HG03442 (cell line): Measurements from ENCODE around the gene NUAK2.
"Not testable (repeated sequence)": the region's sequence is repeated elsewhere in the genome, so short reads cannot be mapped to it uniquely, and the experiment has no call there.

ENCODE experiments used
- ATAC-seq: cut with Tn5 transposase; IDR thresholded peaks from one replicate; pipeline ENCODE4 v1.9.1; 2021; ENCODE audit warnings: mild to moderate bottlenecking, moderate library complexity; ENCODE audit not compliant: unreplicated experiment

Gene NUAK2

DNA sequence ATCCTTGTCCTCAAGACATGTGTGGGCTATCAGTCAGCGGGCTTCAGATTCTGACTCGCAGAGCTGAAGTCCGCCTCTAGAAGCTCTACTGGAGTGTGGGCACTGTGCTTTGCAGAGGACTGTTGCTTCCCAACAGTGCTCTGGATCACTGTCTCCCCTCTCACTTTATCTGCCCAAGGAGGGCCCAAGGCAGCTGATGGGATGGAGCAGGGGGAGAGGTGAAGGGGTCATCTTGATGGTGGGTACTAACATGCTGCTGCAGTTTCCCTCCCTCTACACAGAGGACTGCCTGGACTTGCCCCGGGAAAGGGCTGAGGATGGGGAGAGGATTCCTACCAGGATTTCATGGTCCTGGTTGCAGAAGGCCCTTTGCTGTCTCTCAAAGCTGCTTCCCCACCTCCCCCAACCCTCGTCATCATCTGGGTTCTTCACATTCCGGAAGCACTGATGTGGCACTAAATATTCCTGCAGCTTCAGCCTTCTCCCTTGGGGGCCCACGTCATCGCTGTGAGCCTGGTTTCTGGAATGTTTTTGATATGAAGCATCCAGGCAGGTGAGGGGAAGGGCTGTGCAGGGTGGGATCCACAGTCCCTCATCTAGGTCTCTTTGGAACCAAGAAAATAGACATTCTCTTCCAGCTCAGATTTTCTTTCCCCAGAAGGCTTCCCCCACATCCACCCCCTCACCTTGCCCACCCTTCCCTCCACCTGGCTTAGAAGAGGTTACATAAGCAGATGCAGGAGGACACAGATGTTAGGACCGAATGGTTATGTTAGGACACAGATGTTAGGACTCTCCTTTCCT, 23.2 kb downstream of the NUAK2 start:
- ATAC-seq = no peak

- not testable (repeated sequence) for ATAC-seq
Measured at GRCh38 chr1:205297546-205298177, 23.9 kb downstream of the NUAK2 start.

DNA sequence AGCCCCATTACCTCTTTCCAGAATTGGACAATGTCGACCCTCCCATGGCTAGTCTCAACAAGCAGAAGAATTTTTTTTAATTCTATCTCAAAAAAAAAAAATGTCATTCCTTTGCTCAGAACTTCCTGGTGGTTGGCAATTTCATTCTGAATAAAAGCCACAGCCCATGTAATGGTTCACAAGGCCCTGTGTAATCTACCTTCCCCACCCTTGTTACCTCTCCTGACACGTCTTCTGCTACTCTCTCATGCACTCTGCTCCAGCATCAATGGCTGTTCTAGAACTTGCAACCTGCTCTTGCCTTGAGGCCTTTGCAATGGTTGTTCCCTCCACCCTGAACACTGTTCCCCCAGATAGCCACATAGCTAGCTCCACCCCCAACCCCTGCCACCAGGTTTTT, 25.4 kb downstream of the NUAK2 start:
- ATAC-seq = no peak

DNA sequence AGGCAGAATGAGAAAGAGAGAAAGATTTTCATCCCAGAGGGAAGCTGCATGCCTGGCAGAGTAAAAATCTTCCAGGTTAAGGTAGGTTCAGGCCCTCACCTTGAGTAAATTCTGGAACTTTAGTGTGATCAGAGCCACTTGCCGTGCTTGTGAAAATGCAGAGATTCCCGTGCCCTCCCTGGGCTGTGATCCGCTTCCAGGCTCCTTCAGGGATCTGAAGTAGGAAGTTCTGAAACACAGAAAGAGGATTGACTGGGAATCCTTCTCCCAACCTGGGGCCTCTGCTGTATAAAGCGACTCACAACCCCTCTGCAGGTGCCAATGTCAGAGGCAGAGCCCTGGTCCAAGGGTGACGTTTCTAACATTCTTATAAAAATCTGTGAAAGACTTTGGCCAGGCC, 26.6 kb downstream of the NUAK2 start:
- ATAC-seq = no peak

- ATAC-seq = no peak
Measured at GRCh38 chr1:205294175-205294917, 27.2 kb downstream of the NUAK2 start.

- no peak for ATAC-seq
Measured at GRCh38 chr1:205293350-205294074, 28.0 kb downstream of the NUAK2 start.

- ATAC-seq = no peak
Measured at GRCh38 chr1:205291596-205291995, 29.9 kb downstream of the NUAK2 start.

GRCh38 chr1:205287767-205288559, 33.6 kb downstream of the NUAK2 start:
- peak; percentile 69 for ATAC-seq

- ATAC-seq = no peak
Measured at GRCh38 chr1:205287076-205287475, 34.5 kb downstream of the NUAK2 start.

DNA sequence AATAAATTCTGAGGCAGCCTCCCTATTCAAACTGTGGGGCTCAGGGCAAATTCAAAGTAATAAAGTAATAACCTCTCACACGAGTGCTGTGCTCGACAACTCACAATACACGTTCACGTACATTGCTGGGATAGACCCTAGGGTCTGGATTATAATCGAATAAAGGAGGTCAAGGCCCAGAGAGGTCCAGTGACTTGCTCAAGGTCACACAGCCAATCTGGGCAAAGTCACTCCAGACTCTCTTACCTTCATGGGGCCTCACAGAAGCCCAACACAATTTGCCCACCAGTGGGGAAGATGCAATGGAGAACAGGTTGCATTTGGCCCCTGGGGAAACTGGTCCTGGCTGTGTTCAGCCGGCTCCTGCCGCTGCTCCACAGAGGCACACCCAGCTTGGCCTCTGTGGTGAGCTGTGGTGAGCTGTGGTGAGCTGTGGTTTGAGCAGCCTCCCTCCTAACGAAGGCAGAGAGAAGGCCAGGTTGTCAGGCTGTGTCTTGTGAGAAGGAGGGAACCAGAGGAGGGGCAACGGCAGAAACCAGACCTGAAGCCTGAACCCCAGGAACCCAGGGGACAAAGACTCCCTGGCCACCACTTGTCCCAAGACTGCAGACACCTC, 35.1 kb downstream of the NUAK2 start:
- ATAC-seq = peak; percentile 32

- peak; percentile 25 for ATAC-seq
Measured at GRCh38 chr1:205285381-205286101, 36.0 kb downstream of the NUAK2 start.

DNA sequence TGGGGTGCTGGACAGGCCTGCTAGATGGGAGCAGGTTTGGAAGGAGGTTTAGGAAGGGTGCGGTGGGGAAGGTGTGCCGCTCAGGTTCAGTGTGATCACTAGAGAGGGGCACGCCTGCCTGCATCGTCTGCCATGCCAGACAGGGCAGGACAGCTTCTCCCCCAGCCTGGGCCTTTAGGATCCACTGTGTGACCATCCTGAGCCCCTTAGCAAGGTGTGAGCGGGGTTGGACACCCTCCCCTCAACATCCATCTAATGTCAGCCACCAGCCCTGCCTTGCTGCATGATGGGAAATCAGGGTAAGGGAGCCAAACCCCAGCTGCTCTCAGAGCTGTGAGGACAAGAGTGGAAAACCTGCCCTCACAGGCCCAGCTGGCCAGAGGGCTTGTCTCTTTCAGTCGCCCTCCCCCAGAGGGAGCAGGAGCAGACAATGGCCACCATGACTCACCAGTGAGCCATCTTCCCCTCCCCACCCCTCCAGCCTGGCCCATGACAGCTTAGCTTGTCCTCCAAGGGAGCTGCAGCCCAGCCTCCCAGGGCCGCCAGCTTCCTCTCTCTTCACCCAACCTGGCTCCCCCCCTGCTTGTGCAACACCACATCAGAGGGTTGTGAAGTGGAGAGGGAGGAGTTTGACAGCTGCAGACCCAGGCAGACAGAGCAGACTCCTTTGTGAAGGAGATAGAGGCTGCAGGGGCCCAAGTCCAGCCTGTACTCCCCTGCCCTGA, 37.0 kb downstream of the NUAK2 start:
- ATAC-seq = no peak

DNA sequence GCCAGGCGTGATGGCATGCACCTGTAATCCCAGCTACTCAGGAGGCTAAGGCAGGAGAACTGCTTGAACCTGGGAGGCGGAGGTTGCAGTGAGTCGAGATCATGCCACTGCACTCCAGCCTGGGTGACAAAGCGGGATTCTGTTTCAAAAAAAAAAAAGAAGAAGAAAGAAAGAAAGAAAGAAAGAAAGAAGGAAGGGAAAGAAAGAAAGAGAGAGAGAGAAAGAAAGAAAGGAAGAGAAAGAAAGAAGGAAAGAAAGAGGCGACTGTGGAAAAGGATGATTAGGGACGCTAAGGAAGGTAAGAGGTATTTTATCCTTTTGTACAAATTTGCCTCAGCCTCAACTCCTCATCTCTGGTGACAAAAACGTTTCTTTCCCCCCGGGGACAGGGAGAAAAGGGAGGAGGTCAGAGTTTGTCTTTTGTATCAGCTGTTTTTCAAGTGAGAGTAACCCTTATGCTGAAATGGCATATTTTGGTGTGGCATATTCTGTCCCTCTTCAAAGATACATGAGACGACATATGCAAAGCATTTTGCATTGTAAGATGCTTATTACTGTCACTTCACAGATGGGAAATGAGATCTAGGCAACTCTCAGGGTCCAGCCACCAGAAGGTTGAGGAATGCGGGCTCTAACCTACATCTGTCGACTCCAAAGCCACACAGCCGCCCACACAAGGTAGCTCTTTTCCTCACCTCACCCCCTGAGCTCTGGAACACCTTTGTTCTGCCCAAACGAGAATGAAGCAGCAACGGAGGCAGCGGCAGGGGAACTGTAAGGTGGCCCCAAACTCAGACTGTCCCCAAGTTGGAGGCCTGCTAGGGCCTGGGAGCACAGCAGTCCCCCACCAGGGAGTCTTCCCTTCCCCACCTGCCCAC, 38.0 kb downstream of the NUAK2 start:
- ATAC-seq = no peak

GRCh38 chr1:205280666-205281395, 40.7 kb downstream of the NUAK2 start:
- not testable (repeated sequence) for ATAC-seq

- no peak for ATAC-seq
Measured at GRCh38 chr1:205279986-205280385, 41.6 kb downstream of the NUAK2 start.

DNA sequence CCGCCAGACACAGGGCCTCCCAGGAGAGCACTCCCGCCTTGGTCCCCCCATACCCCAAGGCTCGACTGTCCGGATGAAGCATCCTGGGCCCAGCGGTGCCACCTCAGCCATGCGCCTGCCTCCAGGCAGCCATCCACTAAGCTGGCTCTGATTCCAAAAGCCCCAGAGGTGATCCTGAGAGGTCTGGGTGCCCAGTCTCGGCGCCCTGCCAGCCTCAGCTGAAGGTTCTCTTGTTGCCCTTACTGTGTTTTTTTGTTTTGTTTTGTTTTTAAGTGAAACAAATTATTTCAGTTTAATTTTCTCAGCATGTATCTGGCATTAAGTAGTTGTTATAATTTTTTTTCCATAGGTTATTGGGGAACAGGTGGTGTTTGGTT, 44.9 kb downstream of the NUAK2 start:
- ATAC-seq = no peak
